GM12878 (cell line): ENCODE results near the gene CATSPER3. TPM values are rescaled to one million over a fixed set of nuclear protein-coding genes. Genes with fewer than 3 reads are reported as not detected.

Source experiments
- BCL11A ChIP-seq: IDR thresholded peaks from 2 replicates; pipeline ENCODE4 v1.6.1; 2011; ENCODE audit warnings: low read depth, low read length
- GABPA ChIP-seq: IDR thresholded peaks from 2 replicates; pipeline ENCODE4 v1.6.1; 2014; ENCODE audit warnings: antibody characterized with exemption, low read depth, mild to moderate bottlenecking, inconsistent platforms
- HSF1 ChIP-seq: fragments of 150-350 bp; IDR thresholded peaks from 2 replicates; pipeline ENCODE4 v1.6.1; 2014; ENCODE audit warnings: mild to moderate bottlenecking, low read depth, low read length
- IRF5 ChIP-seq: fragments of 450-650 bp; IDR thresholded peaks from 2 replicates; pipeline ENCODE4 v1.6.1; 2017; ENCODE audit warnings: borderline replicate concordance
- MLLT1 ChIP-seq: fragments of 450-650 bp; IDR thresholded peaks from 2 replicates; pipeline ENCODE4 v1.6.1; 2016; ENCODE audit warnings: mild to moderate bottlenecking
- PBX3 ChIP-seq: IDR thresholded peaks from 2 replicates; pipeline ENCODE4 v1.6.1; 2011; ENCODE audit warnings: mild to moderate bottlenecking, low read depth, low read length, moderate library complexity; ENCODE audit not compliant: insufficient replicate concordance
- RFX5 ChIP-seq: IDR thresholded peaks from 2 replicates; pipeline ENCODE4 v1.6.1; 2011; ENCODE audit warnings: low read depth, low read length, improper control_type of control experiment
- STAT1 ChIP-seq: fragments of 450-650 bp; conservative IDR thresholded peaks from 2 replicates; pipeline ENCODE4 v1.6.1; 2014; ENCODE audit warnings: antibody characterized with exemption, mild to moderate bottlenecking
- polyA plus RNA-seq, 11 experiments: library from polyadenylated mRNA; depleted of rRNA in 4 of 11; unstranded in 6 of 11; stranded (reverse) in 5 of 11; fragments of >200 nt; fragmentation: Nextera tagmentation in 4 of 11; fragmentation: Illumina TruSeq in 1 of 11; extraction: Ambion mirVana in 4 of 11; extraction: Trizol in 1 of 11; gene quantifications; 1 replicate in 1 of 11; 2 replicates in 10 of 11; pipeline versions ENCODE4 v1.2.1 to v1.2.3, GENCODE V29; 2011 to 2016; ENCODE audit warnings: inconsistent platforms in 2 of 11, missing spikeins in 2 of 11, low read depth in 1 of 11
- total RNA-seq, 4 experiments: library from RNA; depleted of rRNA in 3 of 4; stranded (reverse); fragments of >200 nt in 3 of 4; fragmentation: Illumina TruSeq in 1 of 4; extraction: Trizol in 1 of 4; gene quantifications; 2 replicates each; pipeline versions ENCODE4 v1.2.1 to v1.2.3, GENCODE V29; 2013 to 2021

Gene CATSPER3
- total and polyA plus RNA-seq, 10 of the 15 experiments (the other 5 are each of a cell fraction or from before 2014, with no cell fraction given) = 0.06 to 0.38 (median 0.13) TPM; not detected in 4

GRCh38 chr5:135034236-135034962 lies 66.7 kb downstream of the CATSPER3 start (continued):
- no peak for TF ChIP-seq HSF1
- TF ChIP-seq RFX5 = no peak
- TF ChIP-seq PBX3 = no peak
- TF ChIP-seq GABPA = no peak
- TF ChIP-seq MLLT1 = no peak
- TF ChIP-seq STAT1 = no peak
- no peak for TF ChIP-seq BCL11A
- TF ChIP-seq IRF5 = no peak
